ENCODE results near the gene SIPA1. TPM values are rescaled to one million over a fixed set of nuclear protein-coding genes. Genes with fewer than 3 reads are reported as not detected.

The SIPA1 gene
- total and polyA plus RNA-seq, 9 of the 15 experiments (the other 6 are each of a cell fraction or from before 2014, with no cell fraction given): 0.25 to 85.8 (median 16.8) TPM

DNA sequence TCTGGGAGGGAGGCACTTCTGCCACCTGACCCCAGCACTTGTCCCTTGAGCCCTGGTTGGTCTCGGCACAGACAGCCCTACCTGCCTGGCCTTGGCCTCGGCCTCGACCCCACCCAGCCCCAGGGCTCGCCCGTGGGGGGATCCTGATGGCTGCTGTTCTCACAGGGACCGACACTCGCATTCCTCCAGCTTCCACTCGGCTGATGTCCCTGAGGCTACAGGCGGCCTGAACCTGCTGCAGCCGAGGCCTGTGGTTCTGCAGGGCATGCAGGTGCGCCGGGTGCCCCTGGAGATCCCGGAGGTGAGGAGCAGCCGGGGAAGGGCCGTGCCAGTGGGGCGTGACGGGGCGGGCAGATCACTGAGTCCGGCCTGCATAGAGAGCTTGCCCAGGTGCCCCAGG lies 17.2 kb upstream of the SIPA1 start:
- Histone ChIP-seq H3K27ac (ENCODE audit: extremely low read depth, low read depth, low read length) (no peak overlapping the region), H3K4me1 (replicated peaks in 1 of 2; ENCODE audit: control insufficient read depth in 2 of 2, insufficient read depth in 2 of 2, low read length in 2 of 2) (peaks cover 6 to 59% of the 10 kb centered on the region in 2 experiments; a peak in 3 of 5 replicates), H3K79me2 (ENCODE audit: control insufficient read depth, insufficient read depth, low read length) (peaks cover 24% of the 10 kb centered on the region), H3K36me3 (ENCODE audit: control insufficient read depth, insufficient read depth, low read length) (peaks cover 84% of the 10 kb centered on the region; the same call in 2 of the 3 replicates), H3K4me2 (ENCODE audit: insufficient read depth, low read length) (no peak overlapping the region), H2AFZ (ENCODE audit: low read depth, low read length) (no peak overlapping the region), H3K9me1 (ENCODE audit: control insufficient read depth, insufficient read depth, low read length) (no peaks in the 10 kb centered on the region), H3K9ac (ENCODE audit: insufficient read depth in 1 of 2, low read depth in 2 of 2, low read length in 2 of 2) (no peak overlapping the region; a peak in 1 of 4 replicates), H3K27me3 (ENCODE audit: control insufficient read depth in 2 of 2, insufficient read depth in 2 of 2, low read length in 2 of 2) (no peaks in the 10 kb centered on the region), H3K9me3 (replicated peaks; ENCODE audit: control insufficient read depth, insufficient read depth, low read depth, low read length) (no peaks in the 10 kb centered on the region), H4K20me1 (replicated peaks; ENCODE audit: control insufficient read depth, insufficient read depth, low read length) (no peaks in the 10 kb centered on the region; the same call in 1 of the 2 replicates), H3K4me3 (no peak overlapping the region)
- CTCF ChIA-PET (ENCODE audit: low intra/inter-chr PET ratio): no interaction called here
- ATAC-seq (no peak), FAIRE-seq (no peak), DNase-seq (ENCODE audit: extremely low read depth in 1 of 4, low spot score in 3 of 4) (no peak)
- intact Hi-C loops (cut with micrococcal nuclease): no loop called here
- BruUV-seq (replicated peaks): no TSS peak
- POLR2A ChIA-PET: interaction anchor here (1.5 kb wide), 1 partner anchor 10 kb away, joined by 5 read pairs; no protein-coding TSS in a partner anchor
- 96% methylated on average over 13 of the region's 19 CpGs for WGBS (ENCODE audit: insufficient coverage, low coverage, missing lambda C conversion rate)
- TF ChIP-seq RBM22 (IDR thresholded peaks at IDR 0.05; ENCODE audit: low read depth, low read length, poor library complexity, severe bottlenecking): peak; percentile 45
- peak; percentile 71 for TF ChIP-seq POLR2G (IDR thresholded peaks at IDR 0.05; ENCODE audit: low read depth, low read length)
- no peak for TF ChIP-seq ZKSCAN8 (CRISPR knock-in tag; IDR thresholded peaks at IDR 0.05)
- peak; percentile 56; the same call in 1 of the 2 replicates for TF ChIP-seq RBFOX2 (IDR thresholded peaks at IDR 0.05; ENCODE audit: low read depth, low read length)
- in situ Hi-C loops (cut with MboI): no loop called here

GRCh38 chr11:65621460-65621859 lies 16.4 kb upstream of the SIPA1 start:
- intact Hi-C loops (cut with micrococcal nuclease): no loop called here
- peaks cover 17% of the 10 kb centered on the region for H3K79me2 ChIP-seq (ENCODE audit: control insufficient read depth, insufficient read depth, low read length)
- no TSS peak for BruUV-seq (replicated peaks)
- H3K27ac ChIP-seq (ENCODE audit: extremely low read depth, low read depth, low read length): no peak overlapping the region
- ATAC-seq: no peak
- CTCF ChIA-PET (ENCODE audit: low intra/inter-chr PET ratio): no interaction called here
- no peaks in the 10 kb centered on the region; the same call in 1 of the 2 replicates for H4K20me1 ChIP-seq (replicated peaks; ENCODE audit: control insufficient read depth, insufficient read depth, low read length)
- POLR2A ChIA-PET: interaction anchor here (0.9 to 2.9 kb wide), 4 partner anchors 9 to 17 kb away, joined by 3 to 8 read pairs (median 4); partner anchors contain the start of gene SIPA1
- H3K9me3 ChIP-seq (replicated peaks; ENCODE audit: control insufficient read depth, insufficient read depth, low read depth, low read length): no peaks in the 10 kb centered on the region
- H3K4me1 ChIP-seq (replicated peaks in 1 of 2; ENCODE audit: control insufficient read depth in 2 of 2, insufficient read depth in 2 of 2, low read length in 2 of 2): peaks cover 6 to 60% of the 10 kb centered on the region in 2 experiments; a peak in 3 of 5 replicates
- no peak overlapping the region for H3K4me3 ChIP-seq
- no peak for FAIRE-seq
- no peak overlapping the region for H2AFZ ChIP-seq (ENCODE audit: low read depth, low read length)
- TF ChIP-seq TEAD1 (CRISPR knock-in tag; IDR thresholded peaks at IDR 0.05) (no peak), POLR2G (IDR thresholded peaks at IDR 0.05; ENCODE audit: low read depth, low read length) (peak; percentile 28; the same call in 1 of the 2 replicates)
- TF ChIP-seq, protein P1, sequence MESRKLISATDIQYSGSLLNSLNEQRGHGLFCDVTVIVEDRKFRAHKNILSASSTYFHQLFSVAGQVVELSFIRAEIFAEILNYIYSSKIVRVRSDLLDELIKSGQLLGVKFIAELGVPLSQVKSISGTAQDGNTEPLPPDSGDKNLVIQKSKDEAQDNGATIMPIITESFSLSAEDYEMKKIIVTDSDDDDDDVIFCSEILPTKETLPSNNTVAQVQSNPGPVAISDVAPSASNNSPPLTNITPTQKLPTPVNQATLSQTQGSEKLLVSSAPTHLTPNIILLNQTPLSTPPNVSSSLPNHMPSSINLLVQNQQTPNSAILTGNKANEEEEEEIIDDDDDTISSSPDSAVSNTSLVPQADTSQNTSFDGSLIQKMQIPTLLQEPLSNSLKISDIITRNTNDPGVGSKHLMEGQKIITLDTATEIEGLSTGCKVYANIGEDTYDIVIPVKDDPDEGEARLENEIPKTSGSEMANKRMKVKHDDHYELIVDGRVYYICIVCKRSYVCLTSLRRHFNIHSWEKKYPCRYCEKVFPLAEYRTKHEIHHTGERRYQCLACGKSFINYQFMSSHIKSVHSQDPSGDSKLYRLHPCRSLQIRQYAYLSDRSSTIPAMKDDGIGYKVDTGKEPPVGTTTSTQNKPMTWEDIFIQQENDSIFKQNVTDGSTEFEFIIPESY (CRISPR knock-in tag; IDR thresholded peaks at IDR 0.05): 0 out of 2 replicates have a peak, but pooled peaks have one; percentile 31
- H3K36me3 ChIP-seq (ENCODE audit: control insufficient read depth, insufficient read depth, low read length): peaks cover 92% of the 10 kb centered on the region; the same call in 2 of the 3 replicates
- no peak overlapping the region; a peak in 1 of 4 replicates for H3K9ac ChIP-seq (ENCODE audit: insufficient read depth in 1 of 2, low read depth in 2 of 2, low read length in 2 of 2)
- no peak for DNase-seq (ENCODE audit: extremely low read depth in 1 of 4, low spot score in 3 of 4)
- in situ Hi-C loops (cut with MboI): no loop called here
- no peaks in the 10 kb centered on the region for H3K27me3 ChIP-seq (ENCODE audit: control insufficient read depth in 2 of 2, insufficient read depth in 2 of 2, low read length in 2 of 2)
- no peak overlapping the region for H3K4me2 ChIP-seq (ENCODE audit: insufficient read depth, low read length)
- no peaks in the 10 kb centered on the region for H3K9me1 ChIP-seq (ENCODE audit: control insufficient read depth, insufficient read depth, low read length)
- whole genome bisulfite sequencing (ENCODE audit: insufficient coverage, low coverage, missing lambda C conversion rate): 96% methylated on average over 14 of the region's 14 CpGs
